Tibial artery (tissue), 4 donors: ENCODE measurements around the gene GOLGA7B.

Experiments
- DNase-seq, 2 donors: peaks; one replicate each; pipeline ENCODE4 v3.0.0-alpha.2; 2019
- H3K27ac ChIP-seq, 2 donors: fragments of 200-600 bp; sonication (generic) in 1 of 2; 1 replicate in 1 of 2; 2 replicates in 1 of 2; pipeline ENCODE4 v1.5.1; 2018 to 2019; ENCODE audit warnings: mild to moderate bottlenecking in 1 of 2
- H3K27me3 ChIP-seq, 2 donors: fragments of 200-600 bp; sonication (generic) in 1 of 2; one replicate each; pipeline versions ENCODE4 v1.5.1 to v1.6.0; 2016 to 2019
- H3K36me3 ChIP-seq, 3 donors: fragments of 200-600 bp; sonication (generic) in 2 of 3; one replicate each; pipeline ENCODE4 v1.5.1; 2016 to 2019; ENCODE audit warnings: mild to moderate bottlenecking in 2 of 3
- H3K4me1 ChIP-seq, 4 donors: fragments of 200-600 bp; sonication (generic) in 2 of 4; 1 replicate in 3 of 4; 2 replicates in 1 of 4; pipeline ENCODE4 v1.5.1; 2016 to 2019
- H3K4me3 ChIP-seq, 2 donors: fragments of 200-600 bp; sonication (generic) in 1 of 2; 1 replicate in 1 of 2; 2 replicates in 1 of 2; pipeline ENCODE4 v1.5.1; 2018 to 2019; ENCODE audit warnings: mild to moderate bottlenecking in 2 of 2
- H3K9me3 ChIP-seq, 3 donors: fragments of 200-600 bp; sonication (generic) in 1 of 3; one replicate each; pipeline ENCODE4 v1.5.1; 2016 to 2019
- CTCF ChIP-seq, 2 experiments: fragments of 200-600 bp in 1 of 2; fragments of 450-650 bp in 1 of 2; IDR thresholded peaks; one replicate each; pipeline ENCODE4 v1.5.1; 2017 to 2019; ENCODE audit warnings: antibody characterized with exemption in 2 of 2, mild to moderate bottlenecking in 1 of 2, moderate library complexity in 1 of 2
- intact Hi-C: fragments of 100-400 bp; cut with DNase I; formaldehyde crosslinking; loops from one replicate; pipeline ENCODE4 v1.15.0; 2023; ENCODE audit warnings: low total_unique reads

Gene GOLGA7B

GRCh38 chr10:97818572-97818971, 31.1 kb upstream of the GOLGA7B start:
- DNase-seq, result no peak
- Histone ChIP-seq H3K27ac (no peak overlapping the region), H3K36me3 (no peaks in the 10 kb centered on the region), H3K9me3 (no peaks in the 10 kb centered on the region), H3K27me3 (peaks cover 0 to 39% of the 10 kb centered on the region in 2 donors), H3K4me3 (no peak overlapping the region), H3K4me1 (no peaks in the 10 kb centered on the region)
- intact Hi-C loops, result no loop called here
- no peak for TF ChIP-seq CTCF (IDR thresholded peaks at IDR 0.05)

- no peak for DNase-seq
- Histone ChIP-seq H3K4me1 (no peaks in the 10 kb centered on the region), H3K4me3 (no peak overlapping the region), H3K27ac (no peak overlapping the region), H3K36me3 (no peaks in the 10 kb centered on the region), H3K9me3 (no peaks in the 10 kb centered on the region), H3K27me3 (peaks cover 0 to 39% of the 10 kb centered on the region in 2 donors)
- no peak for TF ChIP-seq CTCF (IDR thresholded peaks at IDR 0.05)
- intact Hi-C loops, result no loop called here
Observed at GRCh38 chr10:97820096-97820704, 29.4 kb upstream of the GOLGA7B start.

DNA sequence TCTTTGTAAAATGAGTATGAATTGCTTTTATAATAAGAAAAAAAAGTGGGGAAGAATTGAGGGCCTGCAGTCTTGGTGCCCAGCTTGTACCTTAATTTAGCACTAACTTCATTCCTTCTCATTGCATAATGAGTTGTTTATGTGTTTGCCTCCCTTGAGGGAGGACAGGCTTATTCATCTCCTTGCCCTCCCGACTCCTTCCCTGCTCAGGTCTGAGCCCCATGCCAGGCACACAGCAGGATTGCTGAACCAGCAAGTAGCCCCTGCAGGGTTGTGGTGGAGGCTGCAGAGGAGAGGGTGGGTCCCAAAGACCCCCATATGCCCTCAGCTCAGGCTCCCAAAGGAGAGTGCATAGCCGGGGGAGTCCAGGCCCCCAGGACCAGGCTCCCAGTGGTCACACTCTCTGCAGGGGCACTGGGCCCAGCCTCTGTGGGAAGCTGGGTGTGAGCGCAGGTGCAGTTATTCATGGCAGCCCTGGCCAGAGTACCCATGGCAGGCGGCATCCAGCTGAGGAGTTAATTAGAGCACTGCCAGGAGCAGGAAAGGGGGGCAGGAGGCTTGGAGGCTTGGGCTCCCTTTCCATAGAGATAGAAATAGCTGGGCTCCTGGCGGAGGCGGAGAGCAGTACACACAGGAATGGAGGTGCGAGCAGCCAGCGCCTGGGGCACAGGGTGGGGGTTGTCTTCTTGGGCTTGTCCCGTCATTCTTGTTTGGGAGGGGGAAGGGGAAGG, 28.2 kb upstream of the GOLGA7B start:
- no peak overlapping the region for H3K27ac ChIP-seq
- DNase-seq, result no peak
- H3K4me3 ChIP-seq, result no peak overlapping the region
- no peaks in the 10 kb centered on the region for H3K4me1 ChIP-seq
- intact Hi-C loops, result no loop called here
- H3K9me3 ChIP-seq, result no peaks in the 10 kb centered on the region
- no peak for TF ChIP-seq CTCF (IDR thresholded peaks at IDR 0.05)
- no peaks in the 10 kb centered on the region for H3K36me3 ChIP-seq
- H3K27me3 ChIP-seq, result peaks cover 0 to 34% of the 10 kb centered on the region in 2 donors

DNA sequence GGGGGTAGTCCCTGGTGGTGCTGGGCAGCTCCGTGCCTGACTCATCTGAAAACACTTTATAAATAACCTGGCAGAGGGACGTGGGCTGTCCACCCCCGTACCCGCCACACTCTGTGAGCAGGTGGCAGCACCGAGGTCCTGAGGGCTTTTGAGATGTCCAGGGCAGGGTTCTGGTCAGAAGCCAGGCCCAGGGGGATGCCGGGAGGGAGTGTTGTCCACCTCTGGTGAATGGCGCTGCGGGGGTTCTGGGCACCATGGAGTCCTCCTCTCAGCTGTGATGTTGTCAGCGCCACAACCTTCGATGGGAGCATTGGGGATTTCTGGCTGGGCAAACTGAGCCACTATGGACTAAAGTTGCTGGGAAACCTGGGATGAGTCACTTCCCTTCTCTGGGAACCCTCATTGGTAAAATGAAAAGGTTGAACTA, 27.4 kb upstream of the GOLGA7B start:
- no peak for TF ChIP-seq CTCF (IDR thresholded peaks at IDR 0.05)

DNA sequence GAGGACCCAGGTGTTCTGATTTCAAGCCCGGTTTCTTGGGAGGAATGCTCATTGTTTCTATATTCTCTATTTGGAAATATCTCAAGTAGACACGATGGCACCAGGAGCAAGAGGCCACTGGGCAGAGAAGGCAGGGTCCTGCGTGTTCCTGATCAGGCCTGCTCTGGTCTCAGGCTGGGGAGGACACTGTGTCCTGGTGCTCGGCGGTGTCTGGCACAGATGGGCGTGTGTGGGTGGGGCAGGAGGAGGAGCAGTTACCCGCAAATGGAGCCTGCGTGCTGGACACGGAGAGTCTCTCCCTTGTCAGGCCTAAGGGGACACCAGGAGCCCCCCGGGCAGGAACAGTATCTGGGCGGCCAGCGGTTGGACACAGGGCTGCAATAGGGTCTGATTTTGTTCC, 25.9 kb upstream of the GOLGA7B start:
- Histone ChIP-seq H3K9me3 (no peaks in the 10 kb centered on the region), H3K27me3 (peaks cover 0 to 16% of the 10 kb centered on the region in 2 donors), H3K4me3 (no peak overlapping the region), H3K4me1 (peaks cover 0 to 14% (median 12%) of the 10 kb centered on the region in 4 donors), H3K27ac (no peak overlapping the region), H3K36me3 (no peaks in the 10 kb centered on the region)
- intact Hi-C loops, result no loop called here
- TF ChIP-seq CTCF (IDR thresholded peaks at IDR 0.05), result no peak
- DNase-seq, result no peak

More for the DNA sequence above, 27.4 kb upstream of the GOLGA7B start:
- intact Hi-C loops, result no loop called here
- Histone ChIP-seq H3K4me1 (no peaks in the 10 kb centered on the region), H3K4me3 (no peak overlapping the region), H3K36me3 (no peaks in the 10 kb centered on the region), H3K9me3 (no peaks in the 10 kb centered on the region), H3K27ac (no peak overlapping the region), H3K27me3 (peaks cover 0 to 27% of the 10 kb centered on the region in 2 donors)
- no peak for DNase-seq
